ENCODE results near the gene SLC50A1. TPM values are rescaled to one million over a fixed set of nuclear protein-coding genes. Genes with fewer than 3 reads are reported as not detected.

SLC50A1 gene
- total RNA-seq, 1 experiment from 2014 or later: 67.4 TPM

- POLR2A ChIA-PET: interaction anchor here (1.1 kb wide), 1 partner anchor 36 kb away, joined by 3 read pairs; no protein-coding TSS in a partner anchor
- ATAC-seq (no peak), DNase-seq (ENCODE audit: low read depth, low spot score) (no peak)
- Histone ChIP-seq H3K9me3 (ENCODE audit: control insufficient read depth, insufficient read depth, low read depth, low read length) (no peaks in the 10 kb centered on the region), H3K27ac (ENCODE audit: low read length) (no peak overlapping the region), H3K36me3 (ENCODE audit: control insufficient read depth, insufficient read depth, low read length) (peaks cover 3% of the 10 kb centered on the region; the same call in 1 of the 2 replicates), H3K4me3 (ENCODE audit: low read depth in 2 of 2, low read length in 2 of 2) (no peak overlapping the region), H3K27me3 (ENCODE audit: control insufficient read depth, insufficient read depth, low read length) (no peaks in the 10 kb centered on the region), H3K4me1 (ENCODE audit: control insufficient read depth, insufficient read depth, low read length) (peaks cover 46% of the 10 kb centered on the region)
- BruUV-seq (replicated peaks): no TSS peak
- in situ Hi-C loops (cut with HindIII; ENCODE audit: low pct_unique_long_range_greater_than_20kb, low sequenced_read_pairs): no loop called here
- intact Hi-C loops (cut with micrococcal nuclease; ENCODE audit: unreplicated experiment): no loop called here
- TF ChIP-seq, protein P1, sequence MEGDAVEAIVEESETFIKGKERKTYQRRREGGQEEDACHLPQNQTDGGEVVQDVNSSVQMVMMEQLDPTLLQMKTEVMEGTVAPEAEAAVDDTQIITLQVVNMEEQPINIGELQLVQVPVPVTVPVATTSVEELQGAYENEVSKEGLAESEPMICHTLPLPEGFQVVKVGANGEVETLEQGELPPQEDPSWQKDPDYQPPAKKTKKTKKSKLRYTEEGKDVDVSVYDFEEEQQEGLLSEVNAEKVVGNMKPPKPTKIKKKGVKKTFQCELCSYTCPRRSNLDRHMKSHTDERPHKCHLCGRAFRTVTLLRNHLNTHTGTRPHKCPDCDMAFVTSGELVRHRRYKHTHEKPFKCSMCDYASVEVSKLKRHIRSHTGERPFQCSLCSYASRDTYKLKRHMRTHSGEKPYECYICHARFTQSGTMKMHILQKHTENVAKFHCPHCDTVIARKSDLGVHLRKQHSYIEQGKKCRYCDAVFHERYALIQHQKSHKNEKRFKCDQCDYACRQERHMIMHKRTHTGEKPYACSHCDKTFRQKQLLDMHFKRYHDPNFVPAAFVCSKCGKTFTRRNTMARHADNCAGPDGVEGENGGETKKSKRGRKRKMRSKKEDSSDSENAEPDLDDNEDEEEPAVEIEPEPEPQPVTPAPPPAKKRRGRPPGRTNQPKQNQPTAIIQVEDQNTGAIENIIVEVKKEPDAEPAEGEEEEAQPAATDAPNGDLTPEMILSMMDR (IDR thresholded peaks at IDR 0.05): no peak
- TF ChIP-seq REST (IDR thresholded peaks at IDR 0.05; ENCODE audit: insufficient read depth in 1 of 2, low read depth in 2 of 2, low read length in 1 of 2) (no peak), POLR2AphosphoS5 (IDR thresholded peaks at IDR 0.05; ENCODE audit: low read depth, low read length) (no peak), TCF7L2 (IDR thresholded peaks at IDR 0.05; ENCODE audit: low read depth, low read length) (no peak), SIN3A (IDR thresholded peaks at IDR 0.05; ENCODE audit: borderline replicate concordance, insufficient read depth, low read depth, low read length) (no peak)
- CTCF ChIA-PET: interaction anchor here (0.5 kb wide), 1 partner anchor 291 kb away, joined by 6 read pairs; no protein-coding TSS in a partner anchor
Observed at GRCh38 chr1:155131856-155132255, 3.8 kb upstream of the SLC50A1 start.

DNA sequence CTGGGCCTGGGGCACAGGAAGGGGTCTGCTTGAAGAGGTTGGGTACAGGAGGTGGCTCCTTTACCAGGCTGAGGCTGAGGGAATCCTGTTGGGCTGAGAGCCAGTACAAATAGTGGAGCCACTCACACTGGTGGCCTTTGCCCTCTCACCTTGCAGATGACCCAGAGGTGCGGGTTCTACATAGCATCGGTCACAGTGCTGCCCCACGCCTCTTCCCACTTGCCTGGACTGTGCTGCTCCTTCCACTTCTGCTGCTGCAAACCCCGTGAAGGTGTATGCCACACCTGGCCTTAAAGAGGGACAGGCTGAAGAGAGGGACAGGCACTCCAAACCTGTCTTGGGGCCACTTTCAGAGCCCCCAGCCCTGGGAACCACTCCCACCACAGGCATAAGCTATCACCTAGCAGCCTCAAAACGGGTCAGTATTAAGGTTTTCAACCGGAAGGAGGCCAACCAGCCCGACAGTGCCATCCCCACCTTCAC is 1.8 kb upstream of the SLC50A1 start:
- H3K4me1 ChIP-seq (ENCODE audit: control insufficient read depth, insufficient read depth, low read length): peaks cover 51% of the 10 kb centered on the region
- H3K36me3 ChIP-seq (ENCODE audit: control insufficient read depth, insufficient read depth, low read length): no peaks in the 10 kb centered on the region
- H3K27ac ChIP-seq (ENCODE audit: low read length): peak overlapping the region; percentile 93
- ChIA-PET POLR2A (no interaction called here), CTCF (interaction anchor here (2.2 kb wide), 1 partner anchor 42 kb away, joined by 6 read pairs; no protein-coding TSS in a partner anchor)
- intact Hi-C loops (cut with micrococcal nuclease; ENCODE audit: unreplicated experiment): no loop called here
- no peaks in the 10 kb centered on the region for H3K27me3 ChIP-seq (ENCODE audit: control insufficient read depth, insufficient read depth, low read length)
- H3K9me3 ChIP-seq (ENCODE audit: control insufficient read depth, insufficient read depth, low read depth, low read length): no peaks in the 10 kb centered on the region
- no peak overlapping the region for H3K4me3 ChIP-seq (ENCODE audit: low read depth in 2 of 2, low read length in 2 of 2)
- no peak for ATAC-seq
- in situ Hi-C loops (cut with HindIII; ENCODE audit: low pct_unique_long_range_greater_than_20kb, low sequenced_read_pairs): no loop called here
- no TSS peak for BruUV-seq (replicated peaks)
- TF ChIP-seq SIN3A (IDR thresholded peaks at IDR 0.05; ENCODE audit: borderline replicate concordance, insufficient read depth, low read depth, low read length) (no peak), REST (IDR thresholded peaks at IDR 0.05; ENCODE audit: insufficient read depth in 1 of 2, low read depth in 2 of 2, low read length in 1 of 2) (no peak), TCF7L2 (IDR thresholded peaks at IDR 0.05; ENCODE audit: low read depth, low read length) (no peak), POLR2AphosphoS5 (IDR thresholded peaks at IDR 0.05; ENCODE audit: low read depth, low read length) (no peak)
- TF ChIP-seq, protein P1 (IDR thresholded peaks at IDR 0.05): no peak
- no peak for DNase-seq (ENCODE audit: low read depth, low spot score)

All from Panc1 (cell line).